Measurements from ENCODE around the gene CRYL1.

CRYL1 gene

GRCh38 chr13:20362484-20363041 is 163.1 kb downstream of the CRYL1 start:
- DNase-seq = no peak

- DNase-seq = no peak
Observed at GRCh38 chr13:20360835-20361412, 164.7 kb downstream of the CRYL1 start.

- DNase-seq = no peak
Observed at GRCh38 chr13:20360041-20360491, 165.6 kb downstream of the CRYL1 start.

GRCh38 chr13:20359335-20359734 is 166.3 kb downstream of the CRYL1 start:
- DNase-seq = no peak

GRCh38 chr13:20358022-20358421 is 167.6 kb downstream of the CRYL1 start:
- DNase-seq = no peak

- DNase-seq = no peak
Observed at GRCh38 chr13:20356444-20356843, 169.2 kb downstream of the CRYL1 start.

- no peak for DNase-seq
Observed at GRCh38 chr13:20354722-20355121, 170.9 kb downstream of the CRYL1 start.

GRCh38 chr13:20353973-20354372 is 171.7 kb downstream of the CRYL1 start:
- DNase-seq = no peak

Measured in NCI-H2029 treated with DMSO at 0.1 percent for 48 hours (cell line).